IMR-90 (cell line): ENCODE data around the gene SOWAHC. TPM values are rescaled to one million over a fixed set of nuclear protein-coding genes. Genes with fewer than 3 reads are reported as not detected.

Experiments
- ATAC-seq: fragments of 200-7000 bp; cut with Tn5 transposase; 2 replicates; pipeline ENCODE4 v1.9.1; 2020; ENCODE audit warnings: low read depth, mild to moderate bottlenecking, moderate library complexity
- BruUV-seq: library from RNA; stranded (reverse); fragments of 400-500 nt; replicated peaks from 2 replicates; lab custom pipeline; 2021; lab: Mats Ljungman, UMichigan
- CTCF ChIA-PET: fragments of 300-600 bp; formaldehyde crosslinking; extraction: SDS; loops from one replicate; lab custom pipeline; 2021; ENCODE audit warnings: antibody characterized with exemption; lab: Yijun Ruan, JAX
- POLR2A ChIA-PET: fragments of 300-600 bp; sonication (Branson Sonifier 250); formaldehyde crosslinking; loops from one replicate; lab custom pipeline; 2022; ENCODE audit warnings: antibody characterized with exemption; ENCODE audit not compliant: unreplicated experiment; lab: Charles Lee
- DNase-seq: peaks from one replicate; pipeline ENCODE4 v3.0.0; 2013
- H2AFZ ChIP-seq: replicated peaks from 2 replicates; pipeline ENCODE3; 2013; ENCODE audit warnings: low read length, mild to moderate bottlenecking; ENCODE audit not compliant: poor library complexity
- H2AK5ac ChIP-seq: 2 replicates; pipeline ENCODE4 v1.6.1; 2013; ENCODE audit warnings: low read depth, low read length, inconsistent platforms
- H2AK9ac ChIP-seq: replicated peaks from 2 replicates; pipeline ENCODE3; 2013; ENCODE audit warnings: mild to moderate bottlenecking, low read depth, low read length, moderate library complexity; ENCODE audit not compliant: poor library complexity
- H2BK120ac ChIP-seq: 2 replicates; pipeline ENCODE4 v1.6.1; 2013; ENCODE audit warnings: low read depth, low read length, inconsistent platforms
- H2BK15ac ChIP-seq: 3 replicates; pipeline ENCODE4 v1.6.1; 2013; ENCODE audit warnings: low read depth, low read length, inconsistent platforms
- H2BK20ac ChIP-seq: 2 replicates; pipeline ENCODE4 v1.6.1; 2013; ENCODE audit warnings: low read depth, mild to moderate bottlenecking, inconsistent platforms, low read length, moderate library complexity
- H2BK5ac ChIP-seq: 2 replicates; pipeline ENCODE4 v1.6.1; 2013; ENCODE audit warnings: mild to moderate bottlenecking, low read depth, low read length, inconsistent platforms; ENCODE audit not compliant: poor library complexity, severe bottlenecking
- H3K14ac ChIP-seq: replicated peaks from 2 replicates; pipeline ENCODE4 v1.6.1; 2013; ENCODE audit warnings: low read depth, low read length, inconsistent platforms
- H3K18ac ChIP-seq: 2 replicates; pipeline ENCODE4 v1.6.1; 2013; ENCODE audit warnings: low read depth, low read length, control low read depth
- H3K23ac ChIP-seq: 2 replicates; pipeline ENCODE4 v1.6.1; 2013; ENCODE audit warnings: low read depth, low read length, inconsistent platforms
- H3K27ac ChIP-seq: 2 replicates; pipeline ENCODE4 v1.5.1; 2013; ENCODE audit warnings: mild to moderate bottlenecking, control low read depth, low read length; ENCODE audit not compliant: insufficient read depth
- H3K27me3 ChIP-seq: 2 replicates; pipeline ENCODE4 v1.6.1; 2013; ENCODE audit warnings: low read length; ENCODE audit not compliant: control insufficient read depth, insufficient read depth
- H3K36me3 ChIP-seq: 2 replicates; pipeline ENCODE4 v1.6.1; 2013; ENCODE audit warnings: low read length, mixed read lengths; ENCODE audit not compliant: control insufficient read depth, insufficient read depth
- H3K4ac ChIP-seq: 2 replicates; pipeline ENCODE4 v1.6.1; 2013; ENCODE audit warnings: low read depth, low read length, inconsistent platforms
- H3K4me1 ChIP-seq: 2 replicates; pipeline ENCODE4 v1.6.1; 2013; ENCODE audit warnings: low read length, mixed read lengths; ENCODE audit not compliant: control insufficient read depth, insufficient read depth
- H3K4me2 ChIP-seq: 2 replicates; pipeline ENCODE4 v1.6.1; 2013; ENCODE audit warnings: low read depth, mild to moderate bottlenecking, control low read depth, low read length, moderate library complexity
- H3K4me3 ChIP-seq: 2 replicates; pipeline ENCODE4 v1.5.1; 2013; ENCODE audit warnings: low read depth, mild to moderate bottlenecking, control low read depth, low read length, moderate library complexity; ENCODE audit not compliant: insufficient read depth
- H3K56ac ChIP-seq: 2 replicates; pipeline ENCODE4 v1.6.1; 2013; ENCODE audit warnings: low read length, inconsistent platforms; ENCODE audit not compliant: insufficient read depth; ENCODE audit errors: extremely low read depth
- H3K79me1 ChIP-seq, 2 experiments: 2 replicates each; pipeline ENCODE4 v1.6.1; 2013; ENCODE audit warnings: low read length in 2 of 2, inconsistent platforms in 1 of 2, low read depth in 1 of 2
- H3K9ac ChIP-seq: 2 replicates; pipeline ENCODE4 v1.6.1; 2013; ENCODE audit warnings: low read depth, low read length, control low read depth
- H3K9me1 ChIP-seq: 2 replicates; pipeline ENCODE4 v1.6.1; 2013; ENCODE audit warnings: low read length, inconsistent platforms; ENCODE audit not compliant: insufficient read depth
- H3K9me3 ChIP-seq: 2 replicates; pipeline ENCODE4 v1.6.1; 2013; ENCODE audit warnings: low read length; ENCODE audit not compliant: control insufficient read depth, insufficient read depth
- H4K20me1 ChIP-seq: 2 replicates; pipeline ENCODE4 v1.6.1; 2013; ENCODE audit warnings: low read length, inconsistent platforms; ENCODE audit not compliant: insufficient read depth
- H4K5ac ChIP-seq: 2 replicates; pipeline ENCODE4 v1.6.1; 2013; ENCODE audit warnings: mild to moderate bottlenecking, low read depth, low read length, control low read depth
- H4K8ac ChIP-seq, 2 experiments: 2 replicates each; pipeline ENCODE4 v1.6.1; 2013; ENCODE audit warnings: low read depth in 2 of 2, low read length in 2 of 2, control low read depth in 1 of 2, inconsistent platforms in 1 of 2
- H4K91ac ChIP-seq: 2 replicates; pipeline ENCODE4 v1.6.1; 2013; ENCODE audit warnings: low read depth, low read length, inconsistent platforms; ENCODE audit not compliant: insufficient read depth
- CHD1 ChIP-seq: IDR thresholded peaks from 2 replicates; pipeline ENCODE4 v1.6.1; 2012; ENCODE audit warnings: low read depth, low read length, improper control_type of control experiment
- RCOR1 ChIP-seq: IDR thresholded peaks from 2 replicates; pipeline ENCODE4 v1.6.1; 2012; ENCODE audit warnings: mild to moderate bottlenecking, low read length, improper control_type of control experiment; ENCODE audit not compliant: insufficient replicate concordance
- WGBS, 2 experiments: methylation state at CpG; one replicate each; pipeline versions ENCODE4 v1.1.5 to v1.1.7; 2013; ENCODE audit warnings: missing lambda C conversion rate in 2 of 2; ENCODE audit not compliant: insufficient read length in 1 of 2; ENCODE audit errors: extremely low coverage in 2 of 2; 5-methylcytosine and 5-hydroxymethylcytosine counted together
- dilution Hi-C: fragments of 300-500 bp; cut with HindIII; formaldehyde crosslinking; loops from one replicate; pipeline ENCODE4 v1.14.3; 2018; ENCODE audit warnings: low sequenced_read_pairs; ENCODE audit not compliant: unreplicated experiment
- in situ Hi-C: fragments of 300-500 bp; cut with MboI; formaldehyde crosslinking; loops from 3 replicates; pipeline ENCODE4 v1.14.3; 2019; ENCODE audit warnings: low sequenced_read_pairs, inconsistent platforms, mixed read lengths
- intact Hi-C: fragments of 100-400 bp; cut with micrococcal nuclease; formaldehyde crosslinking; loops from 2 replicates; pipeline ENCODE4 v1.10.0; 2022
- polyA plus RNA-seq, 3 experiments: library from polyadenylated mRNA; depleted of rRNA; stranded (reverse); fragments of >200 nt; gene quantifications; 2 replicates each; pipeline ENCODE4 v1.2.3, GENCODE V29; 2012; ENCODE audit warnings: low replicate concordance in 1 of 3
- total RNA-seq: library from RNA; depleted of rRNA; stranded (reverse); fragments of >200 nt; gene quantifications from 2 replicates; pipeline ENCODE4 v1.2.3, GENCODE V29; 2012

Gene SOWAHC
- total and polyA plus RNA-seq, 2 of the 4 experiments (the other 2 are of a cell fraction) = 3.2 to 4.8 TPM

- ATAC-seq (peak; percentile 84), DNase-seq (peak; percentile 25)
- no peak overlapping the region for H4K5ac ChIP-seq
- H4K20me1 ChIP-seq = no peaks in the 10 kb centered on the region
- H3K4me3 ChIP-seq = no peak overlapping the region
- no peak overlapping the region for H3K14ac ChIP-seq
- peaks cover 18% of the 10 kb centered on the region for H3K27me3 ChIP-seq
- intact Hi-C loops (no loop called here), dilution Hi-C loops (no loop called here), in situ Hi-C loops (no loop called here)
- H2AK5ac ChIP-seq = no peak overlapping the region
- H3K27ac ChIP-seq = no peak overlapping the region
- no peaks in the 10 kb centered on the region for H3K36me3 ChIP-seq
- 94% methylated on average over 6 of the region's 7 CpGs; no CpG with 5 or more reads in 1 of the 2 experiments for WGBS, 2 experiments
- H3K23ac ChIP-seq = no peak overlapping the region
- no peak overlapping the region for H2BK5ac ChIP-seq
- ChIA-PET POLR2A (no interaction called here), CTCF (no interaction called here)
- no peak overlapping the region for H2BK120ac ChIP-seq
- BruUV-seq = no TSS peak
- no peaks in the 10 kb centered on the region for H3K79me1 ChIP-seq
- no peak overlapping the region for H3K56ac ChIP-seq
- no peak overlapping the region for H2BK20ac ChIP-seq
- no peak overlapping the region for H2AFZ ChIP-seq
- TF ChIP-seq CHD1 (no peak), RCOR1 (no peak)
- no peaks in the 10 kb centered on the region for H3K9me1 ChIP-seq
- no peaks in the 10 kb centered on the region for H3K9me3 ChIP-seq
- H2BK15ac ChIP-seq = no peak overlapping the region
- H3K9ac ChIP-seq = no peak overlapping the region
- 0 out of 2 replicates have a peak, but pooled peaks cover 3% of the 10 kb centered on the region for H3K4me1 ChIP-seq
- H3K4ac ChIP-seq = no peak overlapping the region
- no peak overlapping the region for H3K18ac ChIP-seq
- H3K4me2 ChIP-seq = no peak overlapping the region
- H4K91ac ChIP-seq = no peak overlapping the region
- H2AK9ac ChIP-seq = no peak overlapping the region
- no peak overlapping the region for H4K8ac ChIP-seq
Measured at GRCh38 chr2:109647636-109648035, 33.5 kb downstream of the SOWAHC start.
